Stomach (tissue), 9 donors: ENCODE results near the gene CFAP161. TPM values are rescaled to one million over a fixed set of nuclear protein-coding genes. Genes with fewer than 3 reads are reported as not detected.
"Not testable (repeated sequence)": the region's sequence is repeated elsewhere in the genome, so short reads cannot be mapped to it uniquely, and the experiment has no call there.

Experiments used
- DNase-seq, 2 donors: peaks; one replicate each; pipeline versions ENCODE4 v3.0.0 to v3.0.0-alpha.2; 2013 to 2019
- H3K27ac ChIP-seq, 5 donors: fragments of 200-600 bp in 4 of 5; sonication (generic) in 4 of 5; one replicate each; pipeline ENCODE4 v1.5.1; 2013 to 2019; ENCODE audit warnings: mild to moderate bottlenecking in 1 of 5, moderate library complexity in 1 of 5
- H3K27me3 ChIP-seq, 3 donors: fragments of 200-600 bp; sonication (generic); one replicate each; pipeline ENCODE4 v1.5.1; 2017 to 2019; ENCODE audit warnings: mixed run types in 1 of 3
- H3K36me3 ChIP-seq, 4 donors: fragments of 200-600 bp; sonication (generic); 1 replicate in 3 of 4; 2 replicates in 1 of 4; pipeline ENCODE4 v1.5.1; 2016 to 2019
- H3K4me1 ChIP-seq, 4 donors: fragments of 200-600 bp; sonication (generic); one replicate each; pipeline ENCODE4 v1.5.1; 2016 to 2019
- H3K4me3 ChIP-seq, 4 donors: fragments of 200-600 bp; sonication (generic) in 3 of 4; one replicate each; pipeline ENCODE4 v1.5.1; 2016 to 2019; ENCODE audit warnings: mild to moderate bottlenecking in 1 of 4
- H3K9me3 ChIP-seq, 4 donors: fragments of 200-600 bp; sonication (generic); one replicate each; pipeline ENCODE4 v1.5.1; 2016 to 2019
- EP300 ChIP-seq: sonication (generic); formaldehyde crosslinking; IDR thresholded peaks from one replicate; pipeline ENCODE4 v1.6.1; 2017; ENCODE audit warnings: antibody characterized with exemption
- POLR2A ChIP-seq, 4 donors: fragments of 450-650 bp; IDR thresholded peaks; one replicate each; pipeline ENCODE4 v1.6.1; 2016; ENCODE audit warnings: antibody characterized with exemption in 4 of 4, control low read depth in 2 of 4, mild to moderate bottlenecking in 1 of 4, moderate library complexity in 1 of 4
- POLR2AphosphoS5 ChIP-seq, 3 donors: sonication (generic); formaldehyde crosslinking; IDR thresholded peaks; one replicate each; pipeline ENCODE4 v1.6.1; 2016; ENCODE audit warnings: antibody characterized with exemption in 3 of 3
- WGBS, 5 donors: extraction: QIAGEN DNeasy Blood & Tissue Kit in 3 of 5; methylation state at CpG; one replicate each; pipeline versions ENCODE4 v1.1.5 to v1.1.7; 2013 to 2018; 5-methylcytosine and 5-hydroxymethylcytosine counted together
- intact Hi-C: fragments of 100-400 bp; cut with DNase I; formaldehyde crosslinking; loops from one replicate; pipeline ENCODE4 v1.15.1; 2023; ENCODE audit warnings: low total_unique reads
- polyA plus RNA-seq, 3 donors: library from polyadenylated mRNA; stranded (reverse); fragments of 200-250 nt; gene quantifications; one replicate each; pipeline ENCODE4 v1.2.3, GENCODE V29; 2013
- total RNA-seq, 5 donors: library from RNA; depleted of rRNA; stranded (reverse); fragments of >200 nt; gene quantifications; one replicate each; pipeline versions ENCODE4 v1.1.0 to v1.2.3, GENCODE V29; 2014 to 2016
- TF ChIP-seq, protein P1 (sequence below), 7 experiments: fragments of 450-650 bp in 4 of 7; fragments of 200-600 bp in 3 of 7; sonication (generic) in 3 of 7; IDR thresholded peaks; one replicate each; pipeline ENCODE4 v1.5.1; 2016 to 2019; ENCODE audit warnings: antibody characterized with exemption in 7 of 7, control low read depth in 2 of 7, mild to moderate bottlenecking in 1 of 7
- donor health status: healthy with polysubstance abuse.
- donor health status: Bipolar disorder and iron deficiency.
- donor health status: healthy.

Gene CFAP161
- total and polyA plus RNA-seq, 8 donors: 0.19 to 2.6 TPM; not detected in 6

DNA sequence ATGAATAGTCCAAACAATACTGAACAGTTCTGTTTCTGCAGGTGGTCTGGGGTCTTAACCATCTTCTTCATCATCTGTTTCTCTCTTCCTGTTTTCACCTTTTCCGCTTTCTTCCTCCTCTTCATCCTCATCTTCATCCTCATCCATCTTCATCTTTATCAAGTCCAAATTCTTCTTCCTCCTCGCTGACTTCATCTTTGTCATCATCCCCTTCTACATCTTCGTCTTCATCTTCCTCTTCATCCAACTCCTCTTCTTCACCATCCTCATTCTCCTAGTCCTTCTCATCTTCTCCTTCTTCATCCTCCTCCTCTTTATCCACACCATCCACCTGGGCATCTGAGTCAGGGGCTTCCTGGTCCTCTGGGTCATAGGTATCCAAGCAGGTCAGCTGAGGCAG lies 16.5 kb upstream of the CFAP161 start:
- DNase-seq: no peak
- peaks cover 0 to 12% (median 6%) of the 10 kb centered on the region in 3 donors for H3K27me3 ChIP-seq
- H3K36me3 ChIP-seq: no peaks in the 10 kb centered on the region
- H3K4me3 ChIP-seq: no peak overlapping the region
- TF ChIP-seq POLR2A (IDR thresholded peaks at IDR 0.05): no peak
- TF ChIP-seq POLR2AphosphoS5 (IDR thresholded peaks at IDR 0.05): no peak
- TF ChIP-seq, protein P1, sequence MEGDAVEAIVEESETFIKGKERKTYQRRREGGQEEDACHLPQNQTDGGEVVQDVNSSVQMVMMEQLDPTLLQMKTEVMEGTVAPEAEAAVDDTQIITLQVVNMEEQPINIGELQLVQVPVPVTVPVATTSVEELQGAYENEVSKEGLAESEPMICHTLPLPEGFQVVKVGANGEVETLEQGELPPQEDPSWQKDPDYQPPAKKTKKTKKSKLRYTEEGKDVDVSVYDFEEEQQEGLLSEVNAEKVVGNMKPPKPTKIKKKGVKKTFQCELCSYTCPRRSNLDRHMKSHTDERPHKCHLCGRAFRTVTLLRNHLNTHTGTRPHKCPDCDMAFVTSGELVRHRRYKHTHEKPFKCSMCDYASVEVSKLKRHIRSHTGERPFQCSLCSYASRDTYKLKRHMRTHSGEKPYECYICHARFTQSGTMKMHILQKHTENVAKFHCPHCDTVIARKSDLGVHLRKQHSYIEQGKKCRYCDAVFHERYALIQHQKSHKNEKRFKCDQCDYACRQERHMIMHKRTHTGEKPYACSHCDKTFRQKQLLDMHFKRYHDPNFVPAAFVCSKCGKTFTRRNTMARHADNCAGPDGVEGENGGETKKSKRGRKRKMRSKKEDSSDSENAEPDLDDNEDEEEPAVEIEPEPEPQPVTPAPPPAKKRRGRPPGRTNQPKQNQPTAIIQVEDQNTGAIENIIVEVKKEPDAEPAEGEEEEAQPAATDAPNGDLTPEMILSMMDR (IDR thresholded peaks at IDR 0.05): no peak
- TF ChIP-seq EP300: no peak
- intact Hi-C loops: loop anchor here (10.0 kb wide), 1 partner anchor 277 kb away; no protein-coding TSS in a partner anchor
- peaks cover 0 to 14% (median 2%) of the 10 kb centered on the region in 4 donors for H3K4me1 ChIP-seq
- H3K9me3 ChIP-seq: no peaks in the 10 kb centered on the region
- 75 to 81% (median 78%) methylated on average over 3 of the region's 3 CpGs for WGBS, 5 donors
- no peak overlapping the region for H3K27ac ChIP-seq

DNA sequence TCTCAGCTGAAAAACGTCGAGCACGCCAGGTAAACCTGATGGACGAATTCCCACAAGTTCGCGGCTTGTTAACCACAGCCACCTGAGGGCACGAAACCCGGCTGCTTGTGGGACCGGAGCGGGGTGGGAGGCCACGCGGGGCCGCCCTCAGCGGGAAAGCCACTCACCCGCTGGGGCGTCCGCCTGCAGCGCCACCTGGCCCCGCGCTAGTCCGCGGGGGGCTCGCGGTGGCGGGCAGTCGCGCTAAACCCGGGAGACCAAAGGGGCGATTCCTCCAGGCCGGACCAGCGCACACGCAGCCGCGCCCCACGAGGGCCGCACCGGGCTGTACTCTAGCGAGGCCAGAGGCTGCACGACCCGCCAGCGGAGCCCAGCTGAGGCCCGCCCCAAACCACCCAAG lies 15.7 kb upstream of the CFAP161 start:
- WGBS, 5 donors: 15 to 36% (median 19%) methylated on average over 19 to 42 of the region's 42 CpGs
- intact Hi-C loops: loop anchor here (10.0 kb wide), 1 partner anchor 276 kb away; no protein-coding TSS in a partner anchor
- Histone ChIP-seq H3K36me3 (no peaks in the 10 kb centered on the region), H3K9me3 (no peaks in the 10 kb centered on the region), H3K4me3 (peak overlapping the region in 3 of 4 donors; percentile 7 to 20 (median 15)), H3K27ac (no peak overlapping the region), H3K4me1 (peaks cover 0 to 9% (median 2%) of the 10 kb centered on the region in 4 donors), H3K27me3 (peaks cover 0 to 12% (median 6%) of the 10 kb centered on the region in 3 donors)
- TF ChIP-seq POLR2AphosphoS5 (IDR thresholded peaks at IDR 0.05) (no peak), EP300 (no peak), POLR2A (IDR thresholded peaks at IDR 0.05) (no peak)
- DNase-seq: no peak

DNA sequence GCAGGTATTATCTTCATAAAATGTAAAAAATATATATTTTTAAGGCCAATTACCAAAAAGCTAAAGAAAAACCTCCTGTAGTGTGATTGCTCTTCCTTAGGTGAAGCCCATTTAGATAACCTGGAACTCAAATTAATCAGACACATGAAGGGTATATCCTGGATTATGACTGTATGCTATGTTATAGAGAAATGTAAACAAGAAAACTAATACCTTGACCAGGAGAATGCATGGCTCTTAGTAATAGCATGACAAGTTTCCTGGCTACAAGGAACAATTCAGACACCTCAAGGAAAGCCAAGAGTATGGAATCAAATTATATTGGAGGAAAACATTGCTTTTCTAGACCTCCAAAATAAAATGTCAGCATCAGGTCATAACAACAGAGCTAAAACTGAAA lies 14.0 kb upstream of the CFAP161 start:
- Histone ChIP-seq H3K4me1 (peaks cover 0 to 6% (median 2%) of the 10 kb centered on the region in 4 donors), H3K27ac (no peak overlapping the region), H3K4me3 (no peak overlapping the region), H3K27me3 (peaks cover 0 to 12% (median 6%) of the 10 kb centered on the region in 3 donors), H3K36me3 (no peaks in the 10 kb centered on the region), H3K9me3 (no peaks in the 10 kb centered on the region)
- no peak for DNase-seq
- TF ChIP-seq, protein P1 (IDR thresholded peaks at IDR 0.05): no peak
- no peak for TF ChIP-seq EP300
- no peak for TF ChIP-seq POLR2A (IDR thresholded peaks at IDR 0.05)
- no peak for TF ChIP-seq POLR2AphosphoS5 (IDR thresholded peaks at IDR 0.05)
- intact Hi-C loops: no loop called here

DNA sequence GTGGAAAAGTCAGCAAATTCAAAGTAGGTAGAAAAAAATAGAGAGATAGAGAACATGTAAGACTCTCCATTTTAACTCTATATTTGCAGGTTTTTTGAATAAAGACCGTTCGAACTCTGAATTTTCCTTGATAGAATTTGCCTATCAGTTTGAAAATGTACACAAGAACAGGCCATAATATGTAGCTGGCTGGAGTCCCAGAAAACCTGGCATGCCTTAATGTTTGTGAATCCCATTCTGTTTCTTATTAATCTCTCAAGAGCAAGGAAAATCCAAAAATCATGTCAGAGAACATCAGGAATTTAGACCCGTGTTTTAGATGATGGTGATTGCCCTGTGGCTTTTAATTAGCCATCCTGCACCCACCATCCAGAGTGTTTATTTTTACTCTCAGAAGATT lies 7.2 kb upstream of the CFAP161 start:
- Histone ChIP-seq H3K4me1 (peaks cover 0 to 24% (median 0%) of the 10 kb centered on the region in 4 donors), H3K36me3 (no peaks in the 10 kb centered on the region), H3K27ac (no peak overlapping the region), H3K4me3 (no peak overlapping the region), H3K9me3 (no peaks in the 10 kb centered on the region), H3K27me3 (peaks cover 0 to 6% (median 0%) of the 10 kb centered on the region in 3 donors)
- 23 to 53% (median 34%) methylated on average over 3 of the region's 3 CpGs for WGBS, 5 donors
- intact Hi-C loops: no loop called here
- peak; percentile 62 to 64 for DNase-seq
- TF ChIP-seq EP300: no peak
- no peak for TF ChIP-seq POLR2A (IDR thresholded peaks at IDR 0.05)
- TF ChIP-seq POLR2AphosphoS5 (IDR thresholded peaks at IDR 0.05): no peak
- TF ChIP-seq, protein P1 (IDR thresholded peaks at IDR 0.05): no peak

DNA sequence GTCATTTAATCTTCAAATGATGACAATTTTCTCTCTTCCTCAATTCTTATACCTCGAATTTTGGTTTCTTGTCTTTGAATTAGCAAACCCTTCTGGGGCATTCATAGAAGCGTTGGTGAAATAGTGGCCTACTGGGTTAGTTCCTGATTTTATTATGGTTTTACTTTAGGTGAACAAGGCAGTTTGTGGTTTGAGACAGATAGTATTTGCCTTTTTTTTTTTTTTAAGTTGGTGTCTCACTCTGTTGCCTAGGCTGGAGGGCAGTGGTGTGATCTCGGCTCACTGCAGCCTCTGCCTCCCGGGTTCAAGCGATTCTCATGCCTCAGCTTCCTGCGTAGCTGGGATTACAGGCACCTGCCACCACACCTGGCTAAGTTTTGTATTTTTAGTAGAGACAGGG lies 7.4 kb downstream of the CFAP161 start:
- H3K4me3 ChIP-seq, H3K36me3 ChIP-seq, intact Hi-C loops, DNase-seq, H3K4me1 ChIP-seq, H3K27me3 ChIP-seq, H3K9me3 ChIP-seq, H3K27ac ChIP-seq: not testable (repeated sequence)
- 62 to 88% (median 73%) methylated on average over 6 of the region's 6 CpGs for WGBS, 5 donors
